Loucy (cell line): Measurements from ENCODE around the gene MCC.

Source experiments
- CTCF ChIP-seq: fragments of 200-600 bp; sonication (generic); conservative IDR thresholded peaks from 2 replicates; pipeline ENCODE4 v1.5.1; 2014; ENCODE audit warnings: mild to moderate bottlenecking, antibody characterized with exemption, low read length
- EZH2phosphoT487 ChIP-seq: fragments of 200-600 bp; IDR thresholded peaks from 2 replicates; pipeline ENCODE4 v1.6.1; 2018; ENCODE audit warnings: antibody characterized with exemption, mild to moderate bottlenecking, moderate library complexity, borderline replicate concordance

GRCh38 chr5:113269023-113269997, 218.9 kb downstream of the MCC start:
- TF ChIP-seq CTCF (no peak), EZH2phosphoT487 (no peak)
